Astrocyte (in vitro differentiated cells and primary cell): Measurements from ENCODE around the gene TEN1. TPM values are rescaled to one million over a fixed set of nuclear protein-coding genes. Genes with fewer than 3 reads are reported as not detected.

Experiments used
- DNase-seq: peaks from one replicate; pipeline ENCODE4 v3.0.0-alpha.2; 2010; ENCODE audit warnings: low read depth
- FAIRE-seq: peaks from 2 replicates; lab custom pipeline; 2011; peaks lifted over from hg19 to GRCh38; lab: Jason Lieb, UNC
- H2AFZ ChIP-seq: 2 replicates; pipeline ENCODE4 v1.6.0; 2012; ENCODE audit warnings: low read depth, low read length, inconsistent platforms
- H3K27ac ChIP-seq: 2 replicates; pipeline ENCODE4 v1.5.1; 2011; ENCODE audit warnings: low read depth, low read length, inconsistent platforms
- H3K27me3 ChIP-seq: 2 replicates; pipeline ENCODE4 v1.6.0; 2011; ENCODE audit warnings: low read length, inconsistent platforms; ENCODE audit not compliant: insufficient read depth
- H3K36me3 ChIP-seq: 2 replicates; pipeline ENCODE4 v1.5.1; 2011; ENCODE audit warnings: low read length, inconsistent platforms; ENCODE audit not compliant: insufficient read depth
- H3K4me1 ChIP-seq: 2 replicates; pipeline ENCODE4 v1.5.1; 2011; ENCODE audit warnings: low read length, inconsistent platforms; ENCODE audit not compliant: insufficient read depth
- H3K4me2 ChIP-seq: 2 replicates; pipeline ENCODE4 v1.6.0; 2012; ENCODE audit warnings: low read length, inconsistent platforms
- H3K4me3 ChIP-seq: 2 replicates; pipeline ENCODE4 v1.5.1; 2011; ENCODE audit warnings: low read depth, mild to moderate bottlenecking, low read length, inconsistent platforms; ENCODE audit not compliant: insufficient read depth
- H3K79me2 ChIP-seq: 2 replicates; pipeline ENCODE4 v1.6.0; 2012; ENCODE audit warnings: mild to moderate bottlenecking, low read length, inconsistent platforms; ENCODE audit not compliant: insufficient read depth
- H3K9ac ChIP-seq: 2 replicates; pipeline ENCODE4 v1.6.0; 2012; ENCODE audit warnings: mild to moderate bottlenecking, low read length, inconsistent platforms
- H3K9me3 ChIP-seq: 2 replicates; pipeline ENCODE4 v1.5.1; 2012; ENCODE audit warnings: low read depth, mild to moderate bottlenecking, low read length, inconsistent platforms; ENCODE audit not compliant: insufficient read depth
- H4K20me1 ChIP-seq: 2 replicates; pipeline ENCODE4 v1.6.0; 2012; ENCODE audit warnings: low read length, inconsistent platforms; ENCODE audit not compliant: insufficient read depth
- H3K27ac Mint-ChIP-seq: one replicate; pipeline ENCODE4 v1.8.0; 2021; ENCODE audit warnings: mild to moderate bottlenecking, mixed read lengths; ENCODE audit not compliant: unreplicated experiment
- H3K27me3 Mint-ChIP-seq: one replicate; pipeline ENCODE4 v1.8.0; 2021; ENCODE audit warnings: low read depth, mixed read lengths; ENCODE audit not compliant: unreplicated experiment
- H3K36me3 Mint-ChIP-seq: one replicate; pipeline ENCODE4 v1.8.0; 2021; ENCODE audit warnings: low read depth, mixed read lengths; ENCODE audit not compliant: unreplicated experiment
- H3K4me1 Mint-ChIP-seq: one replicate; pipeline ENCODE4 v1.8.0; 2021; ENCODE audit warnings: low read depth, mixed read lengths; ENCODE audit not compliant: unreplicated experiment
- H3K4me3 Mint-ChIP-seq: one replicate; pipeline ENCODE4 v1.8.0; 2021; ENCODE audit warnings: mild to moderate bottlenecking, moderate library complexity, mixed read lengths; ENCODE audit not compliant: unreplicated experiment
- H3K9me3 Mint-ChIP-seq: one replicate; pipeline ENCODE4 v1.8.0; 2021; ENCODE audit warnings: mild to moderate bottlenecking, mixed read lengths; ENCODE audit not compliant: unreplicated experiment
- EZH2 ChIP-seq: IDR thresholded peaks from 2 replicates; pipeline ENCODE4 v1.6.1; 2012; ENCODE audit warnings: mild to moderate bottlenecking, low read length, inconsistent platforms; ENCODE audit not compliant: insufficient read depth
- total RNA-seq: library from RNA; stranded (reverse); gene quantifications from 2 replicates; pipeline ENCODE4 v1.2.1, GENCODE V29; 2021
- TF ChIP-seq, protein P1 (sequence below): IDR thresholded peaks from 2 replicates; pipeline ENCODE4 v1.5.1; 2011; ENCODE audit warnings: low read depth, mild to moderate bottlenecking, inconsistent platforms, low read length, moderate library complexity; ENCODE audit not compliant: insufficient read depth

The TEN1 gene
- total RNA-seq, 1 donor from 2014 or later: 17.7 TPM

DNA sequence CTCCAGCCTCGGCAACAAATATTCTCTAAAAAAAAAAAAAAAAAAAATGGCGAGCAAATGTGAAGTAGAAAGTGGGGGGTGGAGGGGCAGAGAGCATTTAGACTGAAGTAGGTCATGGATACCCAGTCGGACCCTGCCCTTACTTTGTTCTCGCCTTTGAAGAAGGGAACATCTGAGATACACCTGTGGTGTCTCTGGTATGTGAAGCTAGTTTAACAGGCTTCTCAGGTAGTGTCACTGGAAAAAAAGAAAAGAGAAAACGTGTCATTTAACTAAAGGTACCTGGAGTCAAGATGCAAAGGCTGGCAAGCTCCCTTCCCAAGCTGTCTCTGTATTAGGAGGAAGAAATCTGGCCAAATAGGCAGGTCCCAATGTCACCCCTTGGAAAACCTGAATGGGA, 46.2 kb upstream of the TEN1 start:
- H3K4me2 ChIP-seq: no peak overlapping the region
- no peaks in the 10 kb centered on the region for H4K20me1 ChIP-seq
- H3K27me3 ChIP-seq: no peaks in the 10 kb centered on the region
- H3K27me3 Mint-ChIP-seq: no peaks in the 10 kb centered on the region
- FAIRE-seq (no peak), DNase-seq (no peak)
- H3K27ac ChIP-seq: no peak overlapping the region
- peaks cover 5% of the 10 kb centered on the region for H3K36me3 Mint-ChIP-seq
- no peaks in the 10 kb centered on the region for H3K4me1 ChIP-seq
- no peaks in the 10 kb centered on the region for H3K9me3 ChIP-seq
- H3K27ac Mint-ChIP-seq: no peak overlapping the region
- no peaks in the 10 kb centered on the region for H3K9me3 Mint-ChIP-seq
- H3K4me1 Mint-ChIP-seq: no peaks in the 10 kb centered on the region
- no peaks in the 10 kb centered on the region for H3K79me2 ChIP-seq
- no peak overlapping the region for H3K9ac ChIP-seq
- H3K4me3 ChIP-seq: no peak overlapping the region
- no peak overlapping the region for H3K4me3 Mint-ChIP-seq
- TF ChIP-seq, protein P1, sequence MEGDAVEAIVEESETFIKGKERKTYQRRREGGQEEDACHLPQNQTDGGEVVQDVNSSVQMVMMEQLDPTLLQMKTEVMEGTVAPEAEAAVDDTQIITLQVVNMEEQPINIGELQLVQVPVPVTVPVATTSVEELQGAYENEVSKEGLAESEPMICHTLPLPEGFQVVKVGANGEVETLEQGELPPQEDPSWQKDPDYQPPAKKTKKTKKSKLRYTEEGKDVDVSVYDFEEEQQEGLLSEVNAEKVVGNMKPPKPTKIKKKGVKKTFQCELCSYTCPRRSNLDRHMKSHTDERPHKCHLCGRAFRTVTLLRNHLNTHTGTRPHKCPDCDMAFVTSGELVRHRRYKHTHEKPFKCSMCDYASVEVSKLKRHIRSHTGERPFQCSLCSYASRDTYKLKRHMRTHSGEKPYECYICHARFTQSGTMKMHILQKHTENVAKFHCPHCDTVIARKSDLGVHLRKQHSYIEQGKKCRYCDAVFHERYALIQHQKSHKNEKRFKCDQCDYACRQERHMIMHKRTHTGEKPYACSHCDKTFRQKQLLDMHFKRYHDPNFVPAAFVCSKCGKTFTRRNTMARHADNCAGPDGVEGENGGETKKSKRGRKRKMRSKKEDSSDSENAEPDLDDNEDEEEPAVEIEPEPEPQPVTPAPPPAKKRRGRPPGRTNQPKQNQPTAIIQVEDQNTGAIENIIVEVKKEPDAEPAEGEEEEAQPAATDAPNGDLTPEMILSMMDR: no peak
- no peak for TF ChIP-seq EZH2
- no peaks in the 10 kb centered on the region for H3K36me3 ChIP-seq
- no peak overlapping the region for H2AFZ ChIP-seq

DNA sequence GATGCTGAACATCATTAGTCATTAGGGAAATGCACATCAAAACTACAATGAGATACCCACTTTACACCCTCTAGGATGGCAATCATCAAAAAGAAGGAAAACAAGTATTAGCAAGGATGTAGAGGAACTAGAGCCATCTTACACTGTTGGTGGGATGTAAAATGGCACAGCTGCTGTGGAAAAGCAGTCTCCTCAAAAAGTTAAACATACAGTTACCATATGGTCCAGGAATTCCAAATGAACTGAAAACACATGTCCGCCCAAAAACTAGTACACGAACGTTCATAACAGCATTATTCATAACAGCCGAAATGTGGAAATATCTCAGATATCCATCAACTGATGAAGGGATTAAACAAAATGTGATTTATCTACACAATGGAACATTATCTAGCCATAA, 45.2 kb upstream of the TEN1 start:
- H4K20me1 ChIP-seq: no peaks in the 10 kb centered on the region
- no peak overlapping the region for H3K9ac ChIP-seq
- no peak overlapping the region for H3K4me3 ChIP-seq
- no peak overlapping the region for H3K27ac ChIP-seq
- H3K79me2 ChIP-seq: no peaks in the 10 kb centered on the region
- H3K27me3 ChIP-seq: no peaks in the 10 kb centered on the region
- H3K36me3 ChIP-seq: no peaks in the 10 kb centered on the region
- DNase-seq: no peak
- Mint-ChIP-seq H3K9me3 (no peaks in the 10 kb centered on the region), H3K4me1 (no peaks in the 10 kb centered on the region), H3K36me3 (peaks cover 3% of the 10 kb centered on the region), H3K27me3 (no peaks in the 10 kb centered on the region), H3K4me3 (no peak overlapping the region), H3K27ac (no peak overlapping the region)
- no peak for TF ChIP-seq EZH2
- TF ChIP-seq, protein P1: no peak
- H3K4me2 ChIP-seq: no peak overlapping the region
- no peaks in the 10 kb centered on the region for H3K4me1 ChIP-seq
- no peak overlapping the region for H2AFZ ChIP-seq
- H3K9me3 ChIP-seq: no peaks in the 10 kb centered on the region
- no peak for FAIRE-seq

DNA sequence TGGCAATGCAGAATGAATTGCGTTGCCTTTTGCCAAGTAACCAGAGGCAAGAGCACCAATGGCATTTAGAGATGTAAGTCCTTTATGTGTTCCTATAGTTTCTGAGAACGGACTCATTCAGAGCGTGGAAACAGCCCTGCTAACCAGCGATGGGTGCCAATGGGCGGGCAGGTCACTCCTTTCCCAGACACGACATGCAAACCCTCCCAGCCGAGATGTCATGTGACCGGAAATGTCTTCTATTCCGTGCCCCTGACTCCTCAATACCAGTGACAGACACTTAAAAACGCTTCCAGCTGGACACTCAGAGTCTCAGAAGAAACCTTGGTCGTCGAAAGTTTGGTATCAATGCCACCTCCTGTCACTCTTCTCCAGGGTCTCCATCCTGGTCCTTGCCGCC, 41.4 kb upstream of the TEN1 start:
- no peaks in the 10 kb centered on the region for H3K9me3 ChIP-seq
- no peaks in the 10 kb centered on the region for H3K27me3 ChIP-seq
- H2AFZ ChIP-seq: no peak overlapping the region
- H3K27ac ChIP-seq: no peak overlapping the region
- no peak for TF ChIP-seq EZH2
- TF ChIP-seq, protein P1: no peak
- no peaks in the 10 kb centered on the region for H3K36me3 ChIP-seq
- Mint-ChIP-seq H3K36me3 (peaks cover 2% of the 10 kb centered on the region), H3K27ac (no peak overlapping the region), H3K27me3 (no peaks in the 10 kb centered on the region), H3K4me1 (peaks cover 7% of the 10 kb centered on the region), H3K9me3 (no peaks in the 10 kb centered on the region), H3K4me3 (no peak overlapping the region)
- H3K79me2 ChIP-seq: no peaks in the 10 kb centered on the region
- H3K4me3 ChIP-seq: no peak overlapping the region
- no peak overlapping the region for H3K9ac ChIP-seq
- no peaks in the 10 kb centered on the region for H4K20me1 ChIP-seq
- peaks cover 5% of the 10 kb centered on the region for H3K4me1 ChIP-seq
- DNase-seq: no peak
- no peak for FAIRE-seq
- H3K4me2 ChIP-seq: no peak overlapping the region
